Kidney (tissue), 14 donors: ENCODE measurements around the gene CYP2F1. TPM values are rescaled to one million over a fixed set of nuclear protein-coding genes. Genes with fewer than 3 reads are reported as not detected.
"Not testable (repeated sequence)": the region's sequence is repeated elsewhere in the genome, so short reads cannot be mapped to it uniquely, and the experiment has no call there.

Experiments
- DNase-seq, 5 donors: peaks; one replicate each; pipeline ENCODE4 v3.0.0-alpha.2; 2013 to 2020
- FAIRE-seq: peaks from 2 replicates; lab custom pipeline; 2012; peaks lifted over from hg19 to GRCh38; lab: Jason Lieb, UNC
- H3K27ac ChIP-seq, 2 donors: one replicate each; pipeline ENCODE4 v1.7.0; 2013; ENCODE audit warnings: low read depth in 2 of 2, low read length in 2 of 2, inconsistent platforms in 1 of 2
- H3K27me3 ChIP-seq: one replicate; pipeline ENCODE4 v1.7.1; 2013; ENCODE audit warnings: low read length, inconsistent platforms; ENCODE audit not compliant: control insufficient read depth, insufficient read depth
- H3K36me3 ChIP-seq, 3 donors: one replicate each; pipeline versions ENCODE4 v1.7.0 to v1.7.1; 2013; ENCODE audit warnings: low read length in 3 of 3, control low read depth in 1 of 3, inconsistent platforms in 1 of 3; ENCODE audit not compliant: insufficient read depth in 3 of 3, control insufficient read depth in 2 of 3
- H3K4me1 ChIP-seq, 3 donors: one replicate each; pipeline versions ENCODE4 v1.7.0 to v1.7.1; 2013; ENCODE audit warnings: low read length in 3 of 3, inconsistent platforms in 1 of 3, low read depth in 1 of 3; ENCODE audit not compliant: control insufficient read depth in 2 of 3, insufficient read depth in 2 of 3
- H3K4me3 ChIP-seq, 3 donors: one replicate each; pipeline versions ENCODE4 v1.7.0 to v1.8.1; 2013; ENCODE audit warnings: low read length in 3 of 3, control low read depth in 1 of 3, inconsistent platforms in 1 of 3
- H3K9ac ChIP-seq, 3 donors: one replicate each; pipeline versions ENCODE4 v1.7.0 to v1.7.1; 2013; ENCODE audit warnings: low read length in 3 of 3, control low read depth in 1 of 3, inconsistent platforms in 1 of 3
- H3K9me3 ChIP-seq, 3 donors: one replicate each; pipeline versions ENCODE4 v1.7.0 to v1.7.1; 2013; ENCODE audit warnings: low read length in 3 of 3, control low read depth in 1 of 3, inconsistent platforms in 1 of 3; ENCODE audit not compliant: control insufficient read depth in 2 of 3, insufficient read depth in 1 of 3
- CTCF ChIP-seq: IDR thresholded peaks from 3 replicates; pipeline ENCODE4 v1.5.1; 2012; ENCODE audit warnings: mild to moderate bottlenecking, moderate library complexity, borderline replicate concordance; ENCODE audit not compliant: insufficient read depth; ENCODE audit errors: extremely low read depth
- intact Hi-C: fragments of 100-400 bp; cut with DNase I; formaldehyde crosslinking; loops from one replicate; pipeline ENCODE4 v1.11.1; 2022
- polyA plus RNA-seq: library from polyadenylated mRNA; stranded (reverse); fragments of 350-450 nt; fragmentation: Illumina TruSeq; extraction: RNeasy Lipid Tissue Mini Kit (QIAGEN cat#74804); gene quantifications from one replicate; pipeline ENCODE4 v1.2.3, GENCODE V29; 2014; ENCODE audit warnings: low read depth, low replicate concordance; ENCODE audit not compliant: insufficient read depth
- total RNA-seq: library from RNA; stranded (reverse); fragmentation: NEBNext Ultra II Directional; extraction: Animal tissue kit (Norgen Biotek cat#: 25700); gene quantifications from one replicate; pipeline ENCODE4 v1.2.1, GENCODE V29; 2021
- donor health status: control.
- donor health status: control.
- donor health status: control.
- donor health status: control.
- donor health status: control.
- donor health status: DM: yes; HTN: yes; CAD: no.
- donor health status: Normal renal cell carcinoma (clear cell type).

CYP2F1 gene
- total and polyA plus RNA-seq, 2 donors from 2014 or later = not detected

- Histone ChIP-seq H3K4me1 (peaks cover 0 to 2% (median 0%) of the 10 kb centered on the region in 3 donors), H3K27ac (no peak overlapping the region), H3K9me3 (no peaks in the 10 kb centered on the region), H3K36me3 (no peaks in the 10 kb centered on the region), H3K9ac (no peak overlapping the region), H3K27me3 (no peaks in the 10 kb centered on the region), H3K4me3 (no peak overlapping the region)
- FAIRE-seq = no peak
- DNase-seq = no peak
- intact Hi-C loops = no loop called here
- TF ChIP-seq CTCF = no peak
These were observed 22.6 kb downstream of the CYP2F1 start for GRCh38 chr19:41136636-41137455.

- Histone ChIP-seq H3K36me3 (no peaks in the 10 kb centered on the region), H3K4me3 (no peak overlapping the region), H3K9me3 (no peaks in the 10 kb centered on the region), H3K4me1 (no peaks in the 10 kb centered on the region), H3K27me3 (no peaks in the 10 kb centered on the region), H3K9ac (no peak overlapping the region), H3K27ac (no peak overlapping the region)
- peak; percentile 85 for TF ChIP-seq CTCF
- intact Hi-C loops = loop anchor here (10.0 kb wide), 1 partner anchor 170 kb away; no protein-coding TSS in a partner anchor
- no peak for FAIRE-seq
- peak in 4 of 5 donors; percentile 44 to 61 (median 54) for DNase-seq
These were observed 30.2 kb downstream of the CYP2F1 start for GRCh38 chr19:41144403-41144802.

GRCh38 chr19:41149831-41150230, 35.6 kb downstream of the CYP2F1 start:
- Histone ChIP-seq H3K4me3 (no peak overlapping the region), H3K4me1 (no peaks in the 10 kb centered on the region), H3K36me3 (no peaks in the 10 kb centered on the region), H3K27me3 (no peaks in the 10 kb centered on the region), H3K27ac (no peak overlapping the region), H3K9me3 (no peaks in the 10 kb centered on the region), H3K9ac (no peak overlapping the region)
- intact Hi-C loops = loop anchor here (10.0 kb wide), 1 partner anchor 175 kb away; no protein-coding TSS in a partner anchor
- FAIRE-seq (no peak), DNase-seq (no peak)
- TF ChIP-seq CTCF = no peak

GRCh38 chr19:41150986-41151385, 36.8 kb downstream of the CYP2F1 start:
- H3K36me3 ChIP-seq, H3K27me3 ChIP-seq, intact Hi-C loops, H3K4me3 ChIP-seq, H3K9ac ChIP-seq, H3K9me3 ChIP-seq, H3K27ac ChIP-seq, H3K4me1 ChIP-seq, FAIRE-seq: not testable (repeated sequence)
- DNase-seq = peak in 1 of 5 donors; percentile 39
